NCI-H2081 (cell line): ENCODE data around the gene EIF3L.

Source experiments
- DNase-seq, 2 experiments: peaks; one replicate each; lab custom pipeline; 2025; lab: John Stamatoyannopoulos, UW

The EIF3L gene

GRCh38 chr22:37817705-37818408 lies 31.4 kb upstream of the EIF3L start:
- DNase-seq, result peak; percentile 45 to 56

- DNase-seq, result no peak
Measured at GRCh38 chr22:37818409-37819104, 30.7 kb upstream of the EIF3L start.

GRCh38 chr22:37819105-37819433 lies 30.1 kb upstream of the EIF3L start:
- DNase-seq, result no peak

DNA sequence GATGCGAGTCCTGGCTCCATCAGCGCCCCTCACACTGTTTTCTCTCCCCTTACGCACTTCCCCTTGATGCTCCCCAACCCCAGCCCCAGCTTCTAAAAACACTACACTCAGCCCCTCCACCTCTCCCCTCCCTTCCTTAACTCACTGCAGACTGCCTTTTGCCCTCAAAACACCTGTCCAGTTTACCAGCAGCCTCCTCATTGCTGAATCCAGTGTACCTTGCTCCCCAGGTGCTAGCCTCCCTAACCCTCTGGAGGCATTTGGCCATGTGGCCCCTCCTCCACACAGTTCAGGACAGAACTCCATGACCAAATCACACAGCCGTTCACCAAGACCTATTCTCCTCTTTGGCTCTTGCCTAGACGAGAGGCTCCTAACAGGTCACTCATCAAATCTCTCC lies 28.9 kb upstream of the EIF3L start:
- no peak for DNase-seq

- no peak for DNase-seq
Measured at GRCh38 chr22:37822079-37822833, 27.0 kb upstream of the EIF3L start.

GRCh38 chr22:37823134-37823985 lies 25.9 kb upstream of the EIF3L start, which contains the start of gene GALR3:
TSS of gene GALR3 (plus strand) at chr22:37823382. CDS start at chr22:37823407, 25 bp downstream.
- DNase-seq, result no peak

DNA sequence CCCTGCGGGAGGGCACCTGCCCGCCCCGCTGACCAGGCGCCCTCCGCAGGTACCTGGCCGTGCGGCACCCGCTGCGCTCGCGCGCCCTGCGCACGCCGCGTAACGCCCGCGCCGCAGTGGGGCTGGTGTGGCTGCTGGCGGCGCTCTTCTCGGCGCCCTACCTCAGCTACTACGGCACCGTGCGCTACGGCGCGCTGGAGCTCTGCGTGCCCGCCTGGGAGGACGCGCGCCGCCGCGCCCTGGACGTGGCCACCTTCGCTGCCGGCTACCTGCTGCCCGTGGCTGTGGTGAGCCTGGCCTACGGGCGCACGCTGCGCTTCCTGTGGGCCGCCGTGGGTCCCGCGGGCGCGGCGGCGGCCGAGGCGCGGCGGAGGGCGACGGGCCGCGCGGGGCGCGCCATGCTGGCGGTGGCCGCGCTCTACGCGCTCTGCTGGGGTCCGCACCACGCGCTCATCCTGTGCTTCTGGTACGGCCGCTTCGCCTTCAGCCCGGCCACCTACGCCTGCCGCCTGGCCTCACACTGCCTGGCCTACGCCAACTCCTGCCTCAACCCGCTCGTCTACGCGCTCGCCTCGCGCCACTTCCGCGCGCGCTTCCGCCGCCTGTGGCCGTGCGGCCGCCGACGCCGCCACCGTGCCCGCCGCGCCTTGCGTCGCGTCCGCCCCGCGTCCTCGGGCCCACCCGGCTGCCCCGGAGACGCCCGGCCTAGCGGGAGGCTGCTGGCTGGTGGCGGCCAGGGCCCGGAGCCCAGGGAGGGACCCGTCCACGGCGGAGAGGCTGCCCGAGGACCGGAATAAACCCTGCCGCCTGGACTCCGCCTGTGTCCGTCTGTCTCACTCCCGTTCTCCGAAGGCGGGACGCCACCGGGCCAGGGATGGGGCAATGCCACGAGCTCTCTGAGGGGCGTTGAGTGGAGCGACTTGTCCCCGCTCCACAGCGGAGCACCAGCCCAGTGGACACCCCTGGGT lies 24.3 kb upstream of the EIF3L start:
- DNase-seq, result no peak

GRCh38 chr22:37827056-37827455 lies 22.2 kb upstream of the EIF3L start:
- no peak for DNase-seq

GRCh38 chr22:37830093-37830842 lies 19.0 kb upstream of the EIF3L start:
- no peak for DNase-seq

GRCh38 chr22:37831472-37831871 lies 17.7 kb upstream of the EIF3L start:
- DNase-seq, result no peak

DNA sequence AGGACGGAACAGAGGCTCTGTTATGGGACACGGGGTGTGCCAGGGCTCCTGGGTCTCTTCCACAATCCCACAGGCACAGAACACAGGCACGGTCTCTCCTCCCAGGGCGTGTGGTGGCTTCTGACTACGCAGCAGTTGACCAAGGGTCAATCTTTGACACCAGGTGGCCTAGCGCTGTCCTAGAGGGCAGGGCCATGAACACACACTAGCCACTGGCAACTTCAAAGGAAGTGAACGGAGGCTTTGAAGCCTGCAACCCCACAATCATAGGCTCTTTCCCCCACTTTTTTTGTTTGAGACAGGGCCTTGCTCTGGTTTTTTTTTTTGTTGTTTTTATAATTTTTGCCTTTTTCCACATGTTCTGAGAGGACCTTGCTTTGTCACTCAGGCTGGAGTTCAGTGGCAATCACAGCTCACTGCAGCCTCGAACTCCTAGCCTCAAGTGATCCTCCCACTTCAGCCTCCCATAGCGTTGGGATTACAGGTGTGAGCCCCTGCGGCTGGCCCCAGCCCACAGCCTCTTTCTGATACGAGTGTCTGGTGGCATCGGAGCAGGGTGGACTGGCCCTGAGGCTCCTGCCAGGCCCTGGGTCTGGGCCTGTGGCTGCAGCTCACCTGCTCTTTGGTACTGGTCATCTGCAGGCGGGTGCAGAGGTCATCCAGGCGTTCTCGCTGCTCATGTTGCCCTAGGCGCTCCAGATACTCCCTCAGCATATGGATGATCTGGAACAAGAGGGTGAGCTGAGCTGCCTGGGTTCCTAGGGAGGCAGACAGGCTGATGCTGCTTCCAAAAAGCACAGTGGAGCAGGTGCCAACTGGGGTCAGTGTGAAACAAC lies 17.0 kb upstream of the EIF3L start:
- DNase-seq, result no peak

DNA sequence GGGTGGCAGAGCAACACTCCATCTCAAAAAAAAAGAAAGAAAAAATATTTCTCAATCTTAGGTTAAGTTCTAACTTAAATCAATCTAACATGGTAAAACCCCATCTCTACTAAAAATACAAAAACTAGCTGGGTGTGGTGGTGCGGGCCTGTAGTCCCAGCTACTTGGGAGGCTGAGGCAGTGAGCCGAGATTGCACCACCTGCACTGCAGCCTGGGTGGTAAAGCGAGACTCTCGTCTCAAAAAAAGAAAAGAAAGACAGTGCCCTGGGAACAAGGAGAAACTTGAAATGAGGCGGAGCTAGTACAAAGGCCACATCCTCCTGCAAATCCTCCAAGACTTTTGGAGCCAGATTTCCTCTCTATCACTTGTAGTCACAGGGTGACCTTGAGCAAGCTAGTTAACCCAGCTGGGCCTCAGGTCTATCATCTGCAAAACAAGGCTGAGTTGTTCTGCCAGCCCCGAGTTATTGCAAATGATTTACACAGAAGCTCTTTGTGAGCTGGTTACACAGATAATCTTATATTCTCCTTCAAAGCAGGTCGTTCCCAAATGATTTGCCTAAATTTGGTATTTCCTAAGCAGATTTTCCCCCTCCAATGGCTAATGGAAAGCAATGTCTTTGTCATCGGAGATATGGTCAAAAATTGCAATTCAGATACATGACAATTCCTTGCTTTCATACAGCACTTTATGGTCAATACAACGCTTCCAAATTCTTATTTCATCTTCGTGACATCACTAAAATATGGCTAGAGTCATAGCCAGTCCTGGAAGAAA lies 7.0 kb upstream of the EIF3L start:
- DNase-seq, result no peak

DNA sequence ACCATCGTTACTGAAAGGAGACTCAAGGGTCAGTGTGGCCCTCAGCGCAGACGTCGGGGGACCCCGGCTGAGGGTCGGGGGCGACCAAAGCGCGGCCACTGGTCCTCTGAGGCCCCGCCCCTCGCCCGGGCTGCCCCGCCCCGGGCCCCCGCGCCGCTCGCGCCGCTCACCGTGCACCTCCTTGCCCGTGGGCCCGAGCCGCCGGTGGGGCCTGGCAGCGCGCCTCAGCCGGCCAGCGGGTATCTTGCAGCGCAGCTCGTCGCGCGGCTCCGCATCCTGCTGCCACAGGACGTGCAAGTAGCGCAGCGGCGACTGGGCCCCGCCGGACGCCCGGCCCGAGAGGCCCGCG lies 5.5 kb upstream of the EIF3L start:
- peak in 1 of 2 experiments; percentile 48 for DNase-seq

DNA sequence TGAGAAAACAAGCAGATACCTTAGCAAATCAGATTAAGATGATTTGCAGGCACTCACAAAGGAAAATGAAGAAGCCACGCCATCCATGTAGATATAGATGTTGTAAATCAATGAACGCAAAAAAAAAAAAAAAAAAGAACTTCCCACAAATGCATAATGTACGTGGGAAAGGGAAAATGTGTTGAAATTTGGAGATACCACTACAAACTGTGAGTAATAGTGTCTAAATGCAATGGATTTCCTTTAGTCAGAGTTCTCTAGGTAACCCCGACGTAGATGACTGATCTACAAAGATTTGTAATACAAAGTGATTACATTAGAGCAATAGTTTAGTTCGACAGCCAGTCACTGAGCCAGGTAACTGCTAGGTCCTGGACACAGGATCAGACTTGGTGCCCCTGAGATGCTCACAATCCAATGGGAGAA lies 4.3 kb upstream of the EIF3L start:
- no peak for DNase-seq

GRCh38 chr22:37846433-37846832 lies 2.8 kb upstream of the EIF3L start:
- no peak for DNase-seq

- peak in 1 of 2 experiments; percentile 13 for DNase-seq
Measured at GRCh38 chr22:37848587-37849088, 581 bp upstream of the EIF3L start.

DNA sequence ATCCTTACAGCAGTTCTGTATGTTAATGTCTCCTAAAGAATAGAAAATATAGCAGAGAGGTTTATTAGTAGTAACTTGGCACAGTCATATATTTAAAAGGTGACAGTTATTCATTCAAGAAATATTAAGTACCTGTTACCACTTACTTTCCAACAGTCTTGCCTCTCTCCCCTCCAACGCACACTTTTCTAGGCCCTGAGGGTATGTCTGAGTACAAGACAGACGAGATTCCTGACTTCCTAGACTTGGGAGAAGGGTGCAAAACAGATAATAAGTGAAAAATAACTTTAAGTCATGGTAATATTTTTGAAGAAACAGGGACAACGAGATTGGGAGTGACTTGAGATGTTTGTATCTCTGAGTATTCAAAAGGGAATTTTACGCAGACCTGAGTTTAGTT lies 1.6 kb downstream of the EIF3L start:
- no peak for DNase-seq

GRCh38 chr22:37852418-37852817 lies 3.2 kb downstream of the EIF3L start:
- no peak for DNase-seq
